SK-N-SH treated with all-trans-retinoic acid at 6 μM for 48 hours (cell line): ENCODE measurements around the gene ELMO1.

Experiments
- ATAC-seq: fragments of 200-7000 bp; cut with Tn5 transposase; 3 replicates; pipeline ENCODE4 v1.9.1; 2020; ENCODE audit warnings: mild to moderate bottlenecking, moderate library complexity
- ARNTL ChIP-seq: fragments of 450-650 bp; formaldehyde crosslinking; IDR thresholded peaks from 2 replicates; pipeline ENCODE4 v1.5.0; 2020; ENCODE audit warnings: low read depth, mild to moderate bottlenecking, moderate library complexity, borderline replicate concordance
- CSDC2 ChIP-seq: fragments of 250-450 bp; sonication (Bioruptor Pico); IDR thresholded peaks from 2 replicates; pipeline ENCODE4 v1.5.0; 2020; ENCODE audit warnings: mild to moderate bottlenecking, moderate library complexity
- ESRRG ChIP-seq: fragments of 250-450 bp; sonication (Bioruptor Pico); IDR thresholded peaks from 2 replicates; pipeline ENCODE4 v1.6.1; 2021; ENCODE audit warnings: mild to moderate bottlenecking
- GLIS3 ChIP-seq: fragments of 250-450 bp; sonication (Bioruptor Pico); IDR thresholded peaks from 2 replicates; pipeline ENCODE4 v1.5.0; 2020; ENCODE audit warnings: mild to moderate bottlenecking, moderate library complexity
- ISL1 ChIP-seq: fragments of 250-450 bp; sonication (Bioruptor Pico); IDR thresholded peaks from 2 replicates; pipeline ENCODE4 v2.1.2; 2022; ENCODE audit warnings: mild to moderate bottlenecking, moderate library complexity
- OSR1 ChIP-seq: fragments of 250-450 bp; sonication (Bioruptor Pico); IDR thresholded peaks from 2 replicates; pipeline ENCODE4 v1.8.0; 2022; ENCODE audit warnings: moderate library complexity, mild to moderate bottlenecking, inconsistent platforms
- PATZ1 ChIP-seq: fragments of 250-450 bp; sonication (Bioruptor Pico); IDR thresholded peaks from 2 replicates; pipeline ENCODE4 v1.8.0; 2020; ENCODE audit warnings: mild to moderate bottlenecking, moderate library complexity, borderline replicate concordance
- POU6F1 ChIP-seq: fragments of 250-450 bp; sonication (Bioruptor Pico); IDR thresholded peaks from 2 replicates; pipeline ENCODE4 v1.8.0; 2021; ENCODE audit warnings: low read depth, mild to moderate bottlenecking, moderate library complexity, borderline replicate concordance
- PPARA ChIP-seq: fragments of 250-450 bp; sonication (Bioruptor Pico); IDR thresholded peaks from 2 replicates; pipeline ENCODE4 v1.5.0; 2020; ENCODE audit warnings: mild to moderate bottlenecking, borderline replicate concordance
- RARB ChIP-seq: fragments of 250-450 bp; sonication (Bioruptor Pico); IDR thresholded peaks from 2 replicates; pipeline ENCODE4 v1.8.0; 2021; ENCODE audit warnings: mild to moderate bottlenecking, moderate library complexity
- SNAI2 ChIP-seq: fragments of 250-450 bp; sonication (Bioruptor Pico); IDR thresholded peaks from 2 replicates; pipeline ENCODE4 v1.5.0; 2020; ENCODE audit warnings: mild to moderate bottlenecking, moderate library complexity
- TCF4 ChIP-seq: fragments of 250-450 bp; sonication (Bioruptor Pico); IDR thresholded peaks from 2 replicates; pipeline ENCODE4 v1.8.0; 2021; ENCODE audit warnings: mild to moderate bottlenecking, moderate library complexity, borderline replicate concordance
- TOX ChIP-seq: fragments of 250-450 bp; sonication (Bioruptor Pico); IDR thresholded peaks from 2 replicates; pipeline ENCODE4 v1.8.0; 2021; ENCODE audit warnings: mild to moderate bottlenecking, moderate library complexity, borderline replicate concordance
- TSHZ2 ChIP-seq: fragments of 250-450 bp; sonication (Bioruptor Pico); IDR thresholded peaks from 2 replicates; pipeline ENCODE4 v1.5.0; 2020; ENCODE audit warnings: mild to moderate bottlenecking, moderate library complexity
- ZC3H10 ChIP-seq: fragments of 250-450 bp; sonication (Bioruptor Pico); IDR thresholded peaks from 2 replicates; pipeline ENCODE4 v1.5.1; 2021; ENCODE audit warnings: mild to moderate bottlenecking, moderate library complexity
- ZFP3 ChIP-seq: fragments of 250-450 bp; sonication (Bioruptor Pico); IDR thresholded peaks from 2 replicates; pipeline ENCODE4 v1.5.0; 2020; ENCODE audit warnings: mild to moderate bottlenecking, moderate library complexity
- ZFP30 ChIP-seq: fragments of 450-650 bp; formaldehyde crosslinking; IDR thresholded peaks from 2 replicates; pipeline ENCODE4 v1.5.0; 2022; ENCODE audit warnings: mild to moderate bottlenecking, moderate library complexity
- ZNF565 ChIP-seq: fragments of 450-650 bp; formaldehyde crosslinking; conservative IDR thresholded peaks from 2 replicates; pipeline ENCODE4 v1.5.0; 2020; ENCODE audit warnings: low read depth, mild to moderate bottlenecking, moderate library complexity
- ZNF70 ChIP-seq: fragments of 450-650 bp; formaldehyde crosslinking; IDR thresholded peaks from 2 replicates; pipeline ENCODE4 v1.5.0; 2020; ENCODE audit warnings: mild to moderate bottlenecking, moderate library complexity
- ZNF8 ChIP-seq: fragments of 450-650 bp; formaldehyde crosslinking; IDR thresholded peaks from 2 replicates; pipeline ENCODE4 v1.5.0; 2020; ENCODE audit warnings: mild to moderate bottlenecking, moderate library complexity

The ELMO1 gene

GRCh38 chr7:37215290-37215923, 233.3 kb downstream of the ELMO1 start:
- ATAC-seq = no peak
- TF ChIP-seq ZNF565 (CRISPR knock-in tag) (no peak), ZFP3 (CRISPR knock-in tag) (no peak), RARB (CRISPR knock-in tag) (no peak), ISL1 (CRISPR knock-in tag) (no peak)

- TF ChIP-seq TOX (no peak), TSHZ2 (CRISPR knock-in tag) (no peak), ZFP30 (CRISPR knock-in tag) (no peak), ZNF8 (CRISPR knock-in tag) (no peak), ZNF70 (CRISPR knock-in tag) (no peak), SNAI2 (CRISPR knock-in tag) (no peak), TCF4 (no peak), CSDC2 (CRISPR knock-in tag) (no peak), ZNF565 (CRISPR knock-in tag) (no peak), GLIS3 (CRISPR knock-in tag) (no peak), RARB (CRISPR knock-in tag) (no peak), OSR1 (CRISPR knock-in tag) (no peak), PPARA (CRISPR knock-in tag) (no peak), ESRRG (CRISPR knock-in tag) (no peak), ISL1 (CRISPR knock-in tag) (no peak), ZC3H10 (no peak), PATZ1 (no peak)
- no peak for ATAC-seq
Observed at GRCh38 chr7:37212556-37212955, 236.1 kb downstream of the ELMO1 start.

GRCh38 chr7:37212051-37212450, 236.6 kb downstream of the ELMO1 start:
- TF ChIP-seq ZNF8 (CRISPR knock-in tag) = no peak
- no peak for TF ChIP-seq ARNTL
- TF ChIP-seq TSHZ2 (CRISPR knock-in tag) = no peak
- no peak for TF ChIP-seq POU6F1
- TF ChIP-seq OSR1 (CRISPR knock-in tag) = no peak
- TF ChIP-seq ESRRG (CRISPR knock-in tag) = no peak
- no peak for TF ChIP-seq RARB (CRISPR knock-in tag)
- no peak for TF ChIP-seq GLIS3 (CRISPR knock-in tag)
- TF ChIP-seq PPARA (CRISPR knock-in tag) = no peak
- no peak for TF ChIP-seq SNAI2 (CRISPR knock-in tag)
- TF ChIP-seq CSDC2 (CRISPR knock-in tag) = no peak
- no peak for ATAC-seq
